H1 (cell line): ENCODE measurements around the gene ARR3. TPM values are rescaled to one million over a fixed set of nuclear protein-coding genes. Genes with fewer than 3 reads are reported as not detected.

ENCODE experiments used
- CTCF ChIA-PET: fragments of 300-600 bp; sonication (Branson Sonifier 250); formaldehyde crosslinking; loops from one replicate; lab custom pipeline; 2021; ENCODE audit not compliant: partially characterized antibody; lab: Charles Lee
- POLR2A ChIA-PET: fragments of 300-600 bp; sonication (Branson Sonifier 250); formaldehyde crosslinking; loops from one replicate; lab custom pipeline; 2021; ENCODE audit warnings: inconsistent platforms; ENCODE audit not compliant: partially characterized antibody; lab: Charles Lee
- DNase-seq, 2 experiments: peaks; one replicate each; pipeline versions ENCODE4 v3.0.0 to v3.0.0-alpha.2; 2010 to 2022; ENCODE audit warnings: low spot score in 2 of 2, low read depth in 1 of 2, mixed read lengths in 1 of 2
- FAIRE-seq: peaks from 2 replicates; lab custom pipeline; 2011; peaks lifted over from hg19 to GRCh38; lab: Jason Lieb, UNC
- H2AFZ ChIP-seq: 2 replicates; pipeline ENCODE4 v1.8.1; 2012; ENCODE audit warnings: low read length, inconsistent platforms
- H2AK5ac ChIP-seq: 2 replicates; pipeline ENCODE4 v1.6.1; 2013; ENCODE audit warnings: low read depth, low read length
- H2BK120ac ChIP-seq: replicated peaks from 2 replicates; pipeline ENCODE3; 2013; ENCODE audit warnings: low read depth, low read length, inconsistent platforms
- H2BK12ac ChIP-seq: 2 replicates; pipeline ENCODE4 v1.6.1; 2013; ENCODE audit warnings: low read depth, low read length
- H2BK15ac ChIP-seq: 2 replicates; pipeline ENCODE4 v1.6.1; 2013; ENCODE audit warnings: low read length
- H2BK20ac ChIP-seq: 2 replicates; pipeline ENCODE4 v1.6.1; 2013; ENCODE audit warnings: low read length
- H2BK5ac ChIP-seq: 2 replicates; pipeline ENCODE4 v1.6.1; 2013; ENCODE audit warnings: low read depth, low read length
- H3K14ac ChIP-seq: 2 replicates; pipeline ENCODE4 v1.6.1; 2013; ENCODE audit warnings: inconsistent platforms; ENCODE audit not compliant: insufficient read length
- H3K18ac ChIP-seq: 2 replicates; pipeline ENCODE4 v1.6.1; 2013; ENCODE audit warnings: low read length; ENCODE audit errors: extremely low read depth
- H3K23ac ChIP-seq: 2 replicates; pipeline ENCODE4 v1.6.1; 2013; ENCODE audit warnings: inconsistent platforms; ENCODE audit not compliant: insufficient read length
- H3K23me2 ChIP-seq: 2 replicates; pipeline ENCODE4 v1.6.1; 2013; ENCODE audit warnings: low read depth, low read length
- H3K27ac ChIP-seq: 2 replicates; pipeline ENCODE4 v1.6.1; 2011; ENCODE audit warnings: low read depth, low read length, inconsistent platforms
- H3K27me3 ChIP-seq, 4 experiments: replicated peaks in 1 of 4; 1 replicate in 1 of 4; 2 replicates in 3 of 4; pipeline versions ENCODE4 v1.6.1 to v1.8.1; 2011 to 2013; ENCODE audit warnings: low read length in 3 of 4, mild to moderate bottlenecking in 3 of 4, inconsistent platforms in 2 of 4, mixed read lengths in 2 of 4, moderate library complexity in 1 of 4; ENCODE audit not compliant: control insufficient read depth in 3 of 4, insufficient read depth in 3 of 4; ENCODE audit errors: extremely low read depth in 1 of 4
- H3K36me3 ChIP-seq, 4 experiments: 2 replicates each; pipeline versions ENCODE4 v1.6.1 to v1.8.1; 2011 to 2013; ENCODE audit warnings: mild to moderate bottlenecking in 4 of 4, low read length in 3 of 4, moderate library complexity in 2 of 4, control low read depth in 1 of 4, inconsistent platforms in 1 of 4; ENCODE audit not compliant: insufficient read depth in 4 of 4, control insufficient read depth in 2 of 4
- H3K4ac ChIP-seq: replicated peaks from 2 replicates; pipeline ENCODE3; 2013; ENCODE audit warnings: low read length, low read depth, mixed read lengths, inconsistent platforms; ENCODE audit not compliant: insufficient read length
- H3K4me1 ChIP-seq, 4 experiments: replicated peaks in 1 of 4; 1 replicate in 1 of 4; 2 replicates in 3 of 4; pipeline versions ENCODE4 v1.6.1 to v1.8.1; 2011 to 2013; ENCODE audit warnings: low read length in 3 of 4, inconsistent platforms in 2 of 4, mixed read lengths in 1 of 4; ENCODE audit not compliant: insufficient read depth in 4 of 4, control insufficient read depth in 3 of 4
- H3K4me2 ChIP-seq, 2 experiments: 2 replicates each; pipeline versions ENCODE4 v1.6.1 to v1.8.1; 2011 to 2013; ENCODE audit warnings: low read depth in 2 of 2, low read length in 2 of 2, control low read depth in 1 of 2, inconsistent platforms in 1 of 2, mild to moderate bottlenecking in 1 of 2; ENCODE audit not compliant: insufficient read depth in 1 of 2
- H3K4me3 ChIP-seq, 4 experiments: fragments of 200-600, 300-600 bp in 1 of 4; sonication (generic), shearing (Covaris generic), sonication (Bioruptor Twin) in 1 of 4; 2 replicates each; pipeline versions ENCODE4 v1.5.1 to v1.8.1; 2011 to 2016; ENCODE audit warnings: low read length in 4 of 4, low read depth in 3 of 4, control low read depth in 2 of 4, inconsistent platforms in 2 of 4, mild to moderate bottlenecking in 2 of 4, mixed read lengths in 1 of 4, moderate library complexity in 1 of 4; ENCODE audit not compliant: insufficient read depth in 2 of 4; ENCODE audit errors: extremely low read depth in 1 of 4
- H3K56ac ChIP-seq: replicated peaks from 2 replicates; pipeline ENCODE3; 2013; ENCODE audit warnings: low read depth, mild to moderate bottlenecking, mixed read lengths, low read length, inconsistent platforms; ENCODE audit not compliant: insufficient read length
- H3K79me1 ChIP-seq: 2 replicates; pipeline ENCODE4 v1.6.1; 2013; ENCODE audit warnings: low read depth, low read length, control low read depth
- H3K79me2 ChIP-seq, 2 experiments: 2 replicates each; pipeline versions ENCODE4 v1.6.1 to v1.8.1; 2012 to 2013; ENCODE audit warnings: low read length in 2 of 2, mild to moderate bottlenecking in 2 of 2, inconsistent platforms in 1 of 2; ENCODE audit not compliant: insufficient read depth in 2 of 2, control insufficient read depth in 1 of 2
- H3K9ac ChIP-seq, 4 experiments: replicated peaks in 1 of 4; 1 replicate in 1 of 4; 2 replicates in 3 of 4; pipeline versions ENCODE4 v1.6.1 to v1.8.1; 2011 to 2013; ENCODE audit warnings: low read depth in 3 of 4, low read length in 3 of 4, control low read depth in 2 of 4, mild to moderate bottlenecking in 2 of 4, moderate library complexity in 2 of 4, inconsistent platforms in 1 of 4; ENCODE audit errors: extremely low read depth in 1 of 4
- H3K9me3 ChIP-seq, 2 experiments: 2 replicates each; pipeline versions ENCODE4 v1.6.1 to v1.8.1; 2012 to 2013; ENCODE audit warnings: mild to moderate bottlenecking in 2 of 2, moderate library complexity in 2 of 2, control low read depth in 1 of 2, inconsistent platforms in 1 of 2, low read depth in 1 of 2, low read length in 1 of 2, mixed read lengths in 1 of 2; ENCODE audit not compliant: insufficient read depth in 2 of 2
- H4K20me1 ChIP-seq, 2 experiments: replicated peaks in 1 of 2; 2 replicates each; pipeline versions ENCODE3 to v1.8.1; 2011 to 2013; ENCODE audit warnings: inconsistent platforms in 2 of 2, low read length in 2 of 2, mild to moderate bottlenecking in 1 of 2; ENCODE audit not compliant: insufficient read depth in 2 of 2, control insufficient read depth in 1 of 2
- H4K5ac ChIP-seq: 2 replicates; pipeline ENCODE4 v1.6.1; 2013; ENCODE audit warnings: low read length, low read depth, mixed read lengths, inconsistent platforms; ENCODE audit not compliant: insufficient read length
- H4K8ac ChIP-seq: 2 replicates; pipeline ENCODE4 v1.8.0; 2013; ENCODE audit warnings: mild to moderate bottlenecking, moderate library complexity, low read length, inconsistent platforms; ENCODE audit not compliant: insufficient read depth; ENCODE audit errors: extremely low read depth
- H4K91ac ChIP-seq: replicated peaks from 2 replicates; pipeline ENCODE3; 2013; ENCODE audit warnings: low read length, mixed read lengths, inconsistent platforms; ENCODE audit not compliant: insufficient read length
- CBX5 ChIP-seq: fragments of 300-800, 300-1000 bp; sonication (generic); IDR thresholded peaks from 2 replicates; pipeline ENCODE4 v1.7.1; 2016; ENCODE audit warnings: antibody characterized with exemption, low read length, low read depth
- KDM1A ChIP-seq: fragments of 200-600, 300-600 bp; sonication (generic); IDR thresholded peaks from 2 replicates; pipeline ENCODE4 v1.7.1; 2016; ENCODE audit warnings: mild to moderate bottlenecking, low read length, borderline replicate concordance
- MAFK ChIP-seq: IDR thresholded peaks from 2 replicates; pipeline ENCODE4 v1.6.1; 2012; ENCODE audit warnings: low read depth, mild to moderate bottlenecking, improper control_type of control experiment, low read length
- WGBS, 2 experiments: shearing (Covaris generic) in 1 of 2; methylation state at CpG; one replicate each; pipeline versions ENCODE4 v1.1.6 to v1.1.7; 2013 to 2015; ENCODE audit warnings: low lambda C conversion rate in 2 of 2, mixed read lengths in 2 of 2, inconsistent platforms in 1 of 2, low coverage in 1 of 2, missing lambda C conversion rate in 1 of 2; ENCODE audit not compliant: insufficient replicate concordance in 2 of 2, insufficient coverage in 1 of 2, insufficient read length in 1 of 2; ENCODE audit errors: extremely low coverage in 1 of 2, missing lambda C conversion rate in 1 of 2; 5-methylcytosine and 5-hydroxymethylcytosine counted together
- polyA plus RNA-seq, 7 experiments: library from polyadenylated mRNA; depleted of rRNA in 3 of 7; stranded (reverse) in 5 of 7; unstranded in 2 of 7; fragments of >200 nt in 5 of 7; fragments of 200-250 nt in 2 of 7; gene quantifications; 1 replicate in 5 of 7; 2 replicates in 1 of 7; 4 replicates in 1 of 7; pipeline versions ENCODE4 v1.2.1 to v1.2.3, GENCODE V29; 2011 to 2013; ENCODE audit warnings: missing spikeins in 2 of 7, mixed read lengths in 2 of 7
- total RNA-seq: library from RNA; stranded (reverse); fragmentation: NEBNext Ultra II Directional; extraction: Animal tissue kit (Norgen Biotek cat#: 25700); gene quantifications from 2 replicates; pipeline ENCODE4 v1.2.1, GENCODE V29; 2021

The ARR3 gene
- total and polyA plus RNA-seq, 2 of the 8 experiments (the other 6 are each of a cell fraction or from before 2014, with no cell fraction given), result not detected

- Histone ChIP-seq H3K14ac (no peak overlapping the region), H2AFZ (no peak overlapping the region), H4K20me1 (no peaks in the 10 kb centered on the region), H2BK12ac (no peak overlapping the region), H2BK15ac (no peak overlapping the region), H3K79me2 (no peaks in the 10 kb centered on the region), H2AK5ac (no peak overlapping the region), H3K4me3 (no peak overlapping the region), H3K27ac (no peak overlapping the region), H3K9ac (no peak overlapping the region), H3K79me1 (no peaks in the 10 kb centered on the region), H3K36me3 (no peaks in the 10 kb centered on the region), H3K18ac (no peak overlapping the region), H3K4me2 (no peak overlapping the region), H4K8ac (no peak overlapping the region), H2BK120ac (no peak overlapping the region), H3K9me3 (no peaks in the 10 kb centered on the region), H4K91ac (no peak overlapping the region), H3K56ac (no peak overlapping the region), H3K23ac (no peak overlapping the region), H3K4ac (no peak overlapping the region), H3K23me2 (no peaks in the 10 kb centered on the region), H3K4me1 (no peaks in the 10 kb centered on the region), H2BK5ac (no peak overlapping the region), H2BK20ac (no peak overlapping the region), H3K27me3 (no peaks in the 10 kb centered on the region), H4K5ac (no peak overlapping the region)
- TF ChIP-seq MAFK (no peak), KDM1A (no peak), CBX5 (no peak)
- no peak for FAIRE-seq
- WGBS, 2 experiments, result 87% methylated on average over 5 of the region's 5 CpGs; no CpG with 5 or more reads in 1 of the 2 experiments
- ChIA-PET POLR2A (no interaction called here), CTCF (no interaction called here)
- DNase-seq, result no peak
These were observed 10.5 kb upstream of the ARR3 start for GRCh38 chrX:70257423-70258288.
